GM21528 (cell line): ENCODE measurements around the gene LRBA.
A peak's percentile ranks its signal among the peaks of the same experiment; 100 is the strongest.

Source experiments
- ATAC-seq: cut with Tn5 transposase; IDR thresholded peaks from one replicate; pipeline ENCODE4 v1.9.1; 2021; ENCODE audit warnings: mild to moderate bottlenecking, moderate library complexity; ENCODE audit not compliant: unreplicated experiment, low FRiP score

LRBA gene

DNA sequence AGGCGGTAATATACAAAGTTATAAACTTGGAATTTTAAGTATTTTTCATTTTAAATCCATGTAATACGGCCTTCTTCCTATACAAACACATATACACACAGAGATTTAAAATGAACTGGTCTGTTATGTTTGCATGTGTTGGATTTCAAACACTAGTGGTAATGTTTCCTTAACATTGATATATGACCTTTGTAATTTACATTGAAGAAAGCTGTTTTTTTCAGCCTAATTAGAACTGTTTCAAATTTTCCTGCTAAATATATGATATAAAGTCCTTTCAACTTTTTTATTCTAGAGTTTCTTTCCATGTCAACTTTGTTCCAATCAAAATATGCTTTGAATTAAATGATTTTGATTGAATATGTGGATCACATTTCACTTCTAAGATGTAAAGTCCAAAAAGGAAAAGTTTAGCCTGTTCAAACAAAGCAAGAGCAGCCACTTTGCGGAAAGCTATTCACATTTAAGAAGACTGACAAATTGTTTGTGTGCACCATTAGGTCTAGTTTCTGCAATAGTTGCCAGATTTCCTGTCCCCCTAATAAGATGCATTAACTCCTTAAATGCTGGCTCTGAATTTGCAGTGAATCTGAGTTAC, 659.1 kb downstream of the LRBA start:
- ATAC-seq, result no peak

DNA sequence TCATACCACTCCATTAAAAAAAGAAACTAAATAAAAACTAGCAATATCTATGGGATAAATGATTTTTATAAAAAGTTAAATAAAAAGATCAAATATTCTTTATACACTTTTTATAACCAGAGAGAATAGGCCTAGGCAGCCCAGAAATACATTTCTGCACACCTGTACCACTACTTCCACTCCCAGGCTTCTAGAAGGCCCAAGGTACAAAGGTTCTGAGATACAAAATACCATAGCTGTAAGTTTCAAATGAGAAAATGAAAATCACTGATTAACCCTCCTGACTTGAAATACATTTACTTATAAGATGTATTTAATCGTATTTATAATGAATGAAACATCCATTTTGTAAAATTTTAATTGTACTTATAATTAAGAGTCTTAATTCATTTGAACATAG, 659.7 kb downstream of the LRBA start:
- ATAC-seq, result no peak

DNA sequence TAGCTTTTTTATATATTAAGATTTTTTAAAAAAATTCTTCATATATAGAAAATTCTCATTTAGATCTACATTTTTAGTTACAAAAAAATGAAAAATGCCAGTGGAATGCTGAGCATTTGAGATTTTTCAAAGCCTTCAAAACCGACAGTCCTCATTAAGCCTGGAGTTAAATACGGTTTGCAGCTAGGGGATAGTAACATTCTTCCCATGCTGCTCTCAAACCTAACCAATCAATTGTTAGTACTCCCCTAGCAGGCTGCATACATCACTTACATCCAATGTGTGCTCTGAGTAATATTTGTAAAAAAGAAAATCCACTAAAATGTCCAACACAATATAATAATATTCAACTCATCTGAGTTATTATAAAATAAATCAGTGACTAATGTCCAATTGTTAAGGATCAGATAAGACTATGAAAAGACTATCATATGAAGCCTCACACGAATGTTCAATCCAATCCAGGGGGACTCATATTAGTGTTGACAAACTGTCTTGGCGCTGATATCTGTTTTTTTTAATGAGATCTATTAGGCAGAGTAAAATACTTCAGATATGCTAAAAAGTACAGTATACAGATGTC, 660.8 kb downstream of the LRBA start:
- no peak for ATAC-seq

DNA sequence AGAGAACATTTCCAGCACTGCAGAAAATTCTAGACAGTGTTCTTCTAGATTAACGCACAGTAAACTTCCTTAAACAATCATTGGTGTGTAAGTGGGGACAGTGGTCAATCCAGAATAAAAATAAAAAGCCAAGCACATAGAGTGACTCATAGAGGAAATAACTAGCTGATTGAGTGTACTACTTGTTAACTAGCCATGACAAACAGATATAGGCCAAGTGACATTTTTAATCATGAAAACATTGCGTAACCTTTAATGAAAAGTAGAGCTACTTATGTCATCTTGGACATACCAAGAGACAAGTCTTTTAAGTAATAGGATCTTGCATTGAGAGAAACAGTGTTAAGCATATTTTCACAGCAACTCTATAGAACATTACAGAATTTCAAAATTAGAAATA, 667.0 kb downstream of the LRBA start:
- ATAC-seq, result no peak

DNA sequence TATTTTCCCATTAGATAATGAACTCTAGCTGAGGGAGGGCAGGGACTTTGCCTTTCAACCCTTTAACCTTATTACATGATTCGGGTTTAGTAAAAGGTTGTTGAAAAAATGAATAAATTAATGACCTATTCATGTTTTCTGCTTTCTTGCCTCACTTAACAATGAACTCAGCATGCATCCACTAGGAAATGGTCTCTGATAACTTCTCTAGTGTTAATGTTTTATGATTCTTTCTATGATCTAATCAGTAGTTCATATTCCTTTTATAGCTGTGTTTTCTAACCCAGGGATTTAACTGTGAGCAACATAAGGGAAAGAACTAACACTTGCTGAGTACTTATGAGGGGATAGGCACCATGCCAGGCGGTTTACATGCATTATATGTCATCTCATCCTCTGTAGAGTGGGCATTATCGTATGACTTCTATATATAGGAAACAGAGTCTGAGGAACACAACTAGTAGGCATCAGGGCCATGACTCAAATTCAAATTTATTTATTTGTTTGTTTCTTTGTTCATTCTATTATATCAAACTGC, 669.8 kb downstream of the LRBA start:
- ATAC-seq, result no peak

DNA sequence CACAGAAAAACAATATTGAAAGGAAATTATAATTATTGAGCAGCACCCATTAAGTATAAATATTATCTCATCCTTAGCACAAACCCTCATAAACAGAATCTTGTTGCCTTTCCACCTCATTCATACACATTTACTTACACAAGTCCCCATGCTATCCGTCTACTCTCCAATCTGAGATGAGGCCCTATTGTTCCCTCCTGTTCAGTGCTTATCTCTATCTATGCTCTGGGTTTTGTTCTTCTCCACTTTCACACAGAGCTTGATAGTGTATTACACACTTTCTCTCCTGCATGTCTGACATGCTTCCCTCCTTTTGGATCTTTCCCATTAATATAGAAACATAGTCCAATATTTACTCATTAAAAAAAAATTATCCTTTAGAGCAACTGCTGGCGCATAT, 671.3 kb downstream of the LRBA start:
- no peak for ATAC-seq

DNA sequence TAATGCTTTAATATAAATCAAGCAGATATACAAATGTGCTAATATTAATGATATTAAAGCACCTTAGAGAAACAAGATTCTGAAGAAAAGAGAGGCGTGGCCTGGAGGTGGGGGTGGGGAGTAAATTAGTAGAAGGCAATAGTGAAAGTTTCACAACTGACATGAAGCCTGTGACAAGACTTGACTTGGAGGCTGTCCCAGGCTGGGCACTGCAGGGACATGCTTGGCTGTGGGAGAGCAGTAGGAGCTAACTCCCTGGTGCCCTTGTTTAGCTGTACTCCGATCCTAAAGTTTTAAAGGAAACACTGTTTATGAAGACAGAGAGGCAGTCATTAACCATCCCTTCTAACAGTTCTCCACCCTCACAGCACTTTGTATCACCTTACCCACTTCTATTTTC, 672.1 kb downstream of the LRBA start:
- ATAC-seq, result no peak

DNA sequence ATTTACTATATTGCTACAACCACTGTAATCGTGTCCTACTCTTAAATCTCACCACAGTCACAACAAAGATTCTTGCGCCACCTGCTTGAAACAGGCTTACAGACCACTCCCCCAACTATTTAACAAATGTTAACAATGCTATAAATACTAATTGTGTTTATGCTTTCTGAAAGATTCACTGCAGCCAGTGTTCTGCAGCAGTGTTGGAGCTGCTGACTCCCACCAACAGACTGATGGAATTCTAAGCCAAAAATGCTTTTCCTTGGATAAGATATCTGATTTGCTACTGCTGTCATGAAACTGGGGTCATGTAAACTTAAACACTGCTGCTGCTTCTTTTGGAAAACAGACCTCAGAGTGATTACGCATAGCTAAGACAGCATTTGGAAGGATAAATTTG, 677.4 kb downstream of the LRBA start:
- ATAC-seq, result no peak

DNA sequence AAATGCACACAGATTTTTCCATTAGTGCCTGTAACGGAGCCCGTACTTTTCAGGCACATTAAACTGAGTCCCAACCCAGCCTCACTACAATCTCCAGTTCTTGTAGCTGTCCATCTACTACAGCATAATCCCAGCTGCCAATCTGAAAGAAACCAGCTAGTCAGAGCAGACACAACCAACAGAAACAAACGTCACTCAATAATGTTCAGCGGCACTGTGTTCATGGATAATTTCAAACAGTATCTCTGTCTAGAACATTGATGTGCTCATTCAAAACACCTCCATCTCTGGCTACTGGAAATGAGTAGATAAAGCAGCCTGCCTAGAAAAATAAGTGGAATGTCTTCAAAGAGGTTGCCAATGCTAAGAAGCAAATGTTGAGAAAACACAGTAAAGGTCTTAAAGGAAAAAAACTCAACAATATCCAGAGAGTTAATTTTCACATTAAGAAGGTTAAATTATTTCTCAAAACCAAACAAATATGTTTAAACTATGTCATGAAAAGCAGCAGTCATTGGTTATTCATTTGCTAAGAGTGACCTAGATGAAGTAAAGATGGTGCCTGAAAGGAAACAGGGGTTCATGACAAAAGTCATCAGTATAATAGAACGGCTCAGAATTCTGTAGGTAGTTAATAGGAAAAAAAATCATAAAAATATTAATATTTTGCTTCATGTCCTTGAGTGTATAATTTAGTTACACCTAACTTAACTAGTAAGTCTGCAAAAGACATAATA, 678.2 kb downstream of the LRBA start:
- ATAC-seq, result no peak

DNA sequence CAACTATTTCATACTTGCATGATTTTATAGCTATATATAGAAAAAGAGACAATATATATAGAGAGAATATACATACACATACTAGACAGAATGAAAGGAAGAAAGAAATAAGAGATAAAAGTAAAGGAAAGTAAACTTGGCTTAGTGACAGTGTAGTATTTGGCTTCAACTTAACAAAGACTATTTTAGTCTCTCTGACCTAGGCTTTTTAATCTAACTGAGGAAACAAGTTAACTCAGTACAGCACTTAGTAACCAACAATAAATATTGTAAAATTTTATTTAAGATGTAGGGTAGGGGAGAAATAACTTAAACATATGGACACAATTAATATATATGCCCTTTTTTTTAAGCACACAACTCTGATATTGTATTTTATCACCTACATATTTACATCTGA, 682.1 kb downstream of the LRBA start:
- no peak for ATAC-seq

DNA sequence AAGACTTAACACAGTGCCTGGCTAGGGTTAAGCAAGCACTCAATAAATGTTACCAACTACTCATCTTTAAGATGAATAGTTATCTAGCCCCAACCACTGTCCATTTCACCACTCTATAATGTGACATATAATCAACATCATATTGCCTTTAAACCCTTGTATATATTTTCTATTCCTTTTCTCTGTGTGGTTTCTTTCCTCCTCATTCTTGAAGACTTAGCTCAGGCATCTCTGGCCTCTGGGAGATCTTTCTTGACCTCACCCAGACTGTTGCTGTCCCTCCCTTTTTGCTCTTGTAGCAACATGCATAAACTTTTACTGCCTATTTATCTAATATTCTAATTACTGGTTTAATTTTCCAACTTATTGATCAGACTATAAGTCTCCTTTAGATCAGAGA, 683.0 kb downstream of the LRBA start:
- no peak for ATAC-seq

DNA sequence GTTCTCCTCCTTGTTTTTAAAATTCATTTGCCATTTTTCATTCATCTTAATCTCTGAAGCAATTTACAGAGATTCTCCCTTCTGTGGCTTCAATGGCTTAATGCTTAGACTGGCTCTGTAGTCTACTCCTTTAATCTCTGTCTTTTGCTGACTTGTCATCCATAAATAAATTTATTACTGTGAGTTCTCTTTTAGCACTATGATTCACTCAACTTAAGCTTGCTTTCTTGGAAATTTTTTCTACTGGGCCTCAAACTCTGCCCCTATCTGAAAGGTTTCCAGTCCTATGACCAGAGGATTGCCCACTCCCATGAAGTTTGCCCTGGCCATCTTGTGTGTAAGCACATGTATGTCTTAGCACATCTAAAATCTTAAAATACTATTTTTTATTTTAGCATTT, 685.7 kb downstream of the LRBA start:
- ATAC-seq, result no peak

DNA sequence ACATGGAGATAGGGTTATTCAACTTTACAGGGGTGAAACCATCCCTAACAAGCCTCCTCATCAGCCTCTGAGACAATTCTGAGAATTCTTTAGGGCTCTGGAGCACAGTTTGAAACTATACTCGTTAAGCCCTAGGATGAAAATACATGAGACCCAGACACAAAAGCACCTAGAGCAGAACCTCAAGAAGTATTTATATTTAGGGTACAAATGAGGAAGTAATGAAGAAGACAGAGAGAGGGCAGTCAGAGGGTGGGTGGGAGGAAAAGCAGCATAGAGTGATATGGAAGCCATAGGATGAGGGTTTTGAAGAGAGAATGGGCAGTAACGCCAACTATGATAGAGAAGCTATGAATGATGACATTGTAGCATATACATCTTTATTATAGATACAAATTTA, 686.6 kb downstream of the LRBA start:
- ATAC-seq, result no peak

DNA sequence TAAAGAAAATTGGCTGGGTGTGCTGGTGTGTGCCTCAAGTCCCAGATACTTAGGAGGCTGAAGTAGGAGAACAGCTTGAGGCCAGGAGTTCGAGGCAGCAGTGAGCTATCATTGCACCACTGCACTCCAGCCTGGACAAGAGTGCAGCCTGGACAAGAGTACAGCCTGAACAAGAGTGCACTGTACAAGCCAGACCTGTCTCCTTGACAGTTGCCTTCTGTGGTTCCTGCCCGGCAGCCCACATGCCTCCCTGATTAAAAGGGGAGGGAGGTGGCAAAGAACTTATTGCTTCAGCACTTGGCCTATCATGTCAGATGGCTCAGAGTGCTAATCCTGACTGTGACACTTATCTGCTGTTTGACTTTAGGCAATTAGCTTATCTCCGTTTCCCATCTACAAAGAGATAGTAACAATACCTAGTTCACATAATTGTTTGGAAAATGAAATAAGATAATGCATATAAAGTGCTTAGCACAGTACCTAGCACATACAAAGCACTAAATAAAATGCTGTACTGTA, 687.8 kb downstream of the LRBA start:
- ATAC-seq, result no peak

DNA sequence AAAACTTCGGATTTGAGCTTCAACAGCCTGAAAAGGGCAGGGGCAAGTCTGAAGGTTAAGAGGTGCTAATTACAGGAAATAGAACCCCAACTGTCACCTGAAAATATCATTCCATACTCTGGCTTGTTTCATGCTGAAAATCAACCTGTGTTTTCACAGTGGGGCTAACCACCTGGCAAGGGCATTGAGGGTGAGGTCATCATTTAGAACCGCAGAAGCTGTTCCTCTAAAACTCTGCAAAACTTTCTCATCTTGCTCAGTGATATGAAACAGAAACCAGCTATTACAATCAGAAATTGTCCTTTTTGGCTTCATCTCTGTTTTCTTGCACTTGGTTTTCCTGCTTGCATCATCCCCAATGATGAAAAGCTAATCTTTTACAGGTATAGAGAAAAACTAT, 689.2 kb downstream of the LRBA start:
- ATAC-seq, result peak; percentile 92

DNA sequence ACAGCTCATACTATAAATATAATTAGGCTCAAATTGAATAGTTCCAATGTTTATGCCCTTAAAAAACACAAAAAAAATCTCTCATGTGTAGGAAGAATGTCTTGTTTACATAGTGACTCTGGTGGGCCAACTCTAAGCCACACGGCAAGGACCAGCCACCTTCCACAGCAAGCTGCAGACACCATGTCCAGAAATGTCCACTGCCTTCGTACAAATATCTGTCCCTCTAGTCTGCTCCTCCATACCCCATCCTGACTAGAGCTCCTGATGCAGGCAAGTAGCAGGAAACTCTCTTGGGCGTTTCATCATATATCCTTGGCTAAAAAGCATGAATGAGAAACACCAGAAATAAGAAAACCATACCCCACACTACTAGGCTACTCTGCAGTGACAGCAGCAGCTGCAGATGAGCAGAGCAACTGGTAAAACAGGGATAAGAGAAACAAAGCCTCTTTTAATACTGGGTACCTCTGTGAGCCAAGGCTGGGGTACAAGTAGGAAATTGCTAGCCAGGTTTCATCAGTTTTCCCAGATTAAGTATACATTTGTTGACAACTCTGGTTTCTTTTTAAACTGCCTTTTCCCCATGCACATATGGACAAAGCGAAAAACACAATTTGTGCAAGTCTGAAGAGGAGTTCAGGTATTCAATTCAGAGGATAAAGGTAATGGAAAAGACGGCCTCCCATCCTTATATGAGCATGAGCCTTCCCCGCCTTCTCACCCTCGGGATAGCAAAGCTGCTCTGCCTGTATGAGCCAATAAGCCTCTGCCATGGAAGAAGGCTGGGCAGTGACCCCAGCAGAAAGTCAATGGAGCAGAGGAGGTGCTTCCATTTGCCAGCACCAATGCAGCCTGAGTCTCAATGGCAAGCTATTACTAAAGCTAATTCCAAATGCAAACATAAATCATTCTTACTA, 691.4 kb downstream of the LRBA start:
- ATAC-seq, result no peak

DNA sequence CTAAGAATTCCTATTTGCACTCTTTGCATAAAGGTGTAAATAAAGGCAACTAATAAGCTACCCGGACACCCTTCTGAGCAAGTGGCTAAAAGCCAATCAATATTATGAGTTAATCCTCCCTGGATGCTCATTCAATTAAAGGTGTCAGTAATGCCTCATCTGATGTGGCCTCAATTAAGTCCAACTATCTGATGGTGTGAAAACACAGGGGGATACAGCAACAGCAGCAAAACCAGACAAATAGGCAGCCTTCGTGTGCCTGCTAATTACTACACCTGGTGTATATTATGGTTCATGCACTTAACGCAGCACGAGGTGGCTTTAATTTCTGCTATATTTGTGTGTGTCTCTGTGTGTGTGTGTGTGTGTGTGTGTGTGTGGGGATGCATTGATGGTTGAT, 692.4 kb downstream of the LRBA start:
- ATAC-seq, result no peak

DNA sequence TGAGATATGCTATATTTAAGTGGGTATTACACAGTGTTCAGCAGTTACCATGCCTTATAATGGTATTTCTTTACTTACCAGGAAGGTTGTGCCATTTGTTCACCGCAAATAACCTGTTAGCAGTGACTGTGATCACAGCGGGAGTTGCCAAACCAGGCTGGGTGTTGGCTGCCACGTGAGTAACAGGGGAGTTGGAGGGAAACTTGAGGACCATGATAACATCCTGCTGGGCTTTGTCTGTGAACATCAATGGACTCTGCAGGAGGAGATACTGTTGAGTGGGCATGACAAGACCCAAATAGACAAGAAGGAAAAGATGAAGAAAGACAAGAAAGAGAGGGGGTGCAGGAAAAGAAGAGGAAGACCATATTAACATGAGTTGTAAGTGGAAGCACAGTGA, 694.0 kb downstream of the LRBA start:
- no peak for ATAC-seq

DNA sequence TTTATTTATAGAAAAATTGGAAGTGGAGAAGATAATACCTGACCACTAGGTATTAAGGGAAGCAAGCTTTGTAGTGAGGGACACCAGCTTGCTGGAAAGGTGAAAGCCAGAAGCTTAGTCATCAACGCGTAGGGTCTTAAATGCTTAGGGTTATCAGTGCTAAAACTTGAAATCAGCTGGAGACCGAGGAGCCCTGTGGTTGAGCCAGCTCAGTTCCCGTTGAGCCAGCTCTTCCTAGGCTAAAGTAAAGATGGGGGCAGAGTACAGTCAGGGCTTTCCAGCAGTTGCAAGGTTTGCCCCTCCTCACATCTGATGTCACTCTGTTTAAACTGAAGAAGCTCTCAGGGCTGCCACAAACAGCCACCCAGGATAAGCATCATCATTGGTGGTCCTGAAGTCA, 696.1 kb downstream of the LRBA start:
- ATAC-seq, result no peak

DNA sequence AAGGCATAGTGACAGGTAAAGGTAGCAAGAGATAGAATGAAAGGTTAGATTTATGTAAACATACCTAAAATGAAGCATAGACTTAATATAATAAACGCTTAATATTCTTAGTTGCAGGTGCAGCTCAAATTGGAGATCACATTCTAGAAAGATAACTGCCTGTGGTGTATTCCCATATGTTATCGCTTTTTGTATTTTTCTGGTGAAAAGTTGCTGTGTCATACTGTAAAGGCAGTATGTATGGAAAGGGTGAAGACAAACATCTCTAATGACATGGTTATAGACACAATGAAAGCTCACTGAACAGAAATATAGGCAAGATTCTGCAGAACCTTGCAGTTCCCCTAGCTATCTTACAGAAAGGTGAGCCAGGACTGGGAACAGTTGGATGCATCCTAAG, 696.6 kb downstream of the LRBA start:
- ATAC-seq, result no peak
